GM18507 (cell line): ENCODE data around the gene HMCN2.

ENCODE experiments used
- DNase-seq: peaks from one replicate; pipeline ENCODE4 v3.0.0; 2011; ENCODE audit warnings: low read depth; ENCODE audit not compliant: insufficient read length; ENCODE audit errors: extremely low spot score
- FAIRE-seq: peaks from 2 replicates; lab custom pipeline; 2011; peaks lifted over from hg19 to GRCh38; lab: Jason Lieb, UNC

HMCN2 gene

GRCh38 chr9:130352081-130352480 is 86.5 kb downstream of the HMCN2 start:
- FAIRE-seq: peak; percentile 42
- DNase-seq: no peak

- DNase-seq (no peak), FAIRE-seq (no peak)
Observed at GRCh38 chr9:130352586-130353285, 87.2 kb downstream of the HMCN2 start.

GRCh38 chr9:130354378-130354777 is 88.8 kb downstream of the HMCN2 start:
- no peak for DNase-seq
- FAIRE-seq: no peak

GRCh38 chr9:130354806-130355205 is 89.2 kb downstream of the HMCN2 start:
- DNase-seq (no peak), FAIRE-seq (no peak)

GRCh38 chr9:130356033-130356432 is 90.5 kb downstream of the HMCN2 start:
- FAIRE-seq (no peak), DNase-seq (no peak)

GRCh38 chr9:130356877-130357584 is 91.5 kb downstream of the HMCN2 start:
- DNase-seq (no peak), FAIRE-seq (no peak)

- no peak for FAIRE-seq
- no peak for DNase-seq
Observed at GRCh38 chr9:130358928-130359327, 93.4 kb downstream of the HMCN2 start.

- no peak for FAIRE-seq
- no peak for DNase-seq
Observed at GRCh38 chr9:130359819-130360218, 94.3 kb downstream of the HMCN2 start.

- FAIRE-seq (no peak), DNase-seq (no peak)
Observed at GRCh38 chr9:130360672-130361071, 95.1 kb downstream of the HMCN2 start.

GRCh38 chr9:130361873-130362362 is 96.4 kb downstream of the HMCN2 start:
- no peak for DNase-seq
- FAIRE-seq: no peak

- DNase-seq: no peak
- no peak for FAIRE-seq
Observed at GRCh38 chr9:130362691-130363090, 97.1 kb downstream of the HMCN2 start.

GRCh38 chr9:130363755-130364404 is 98.3 kb downstream of the HMCN2 start:
- no peak for FAIRE-seq

GRCh38 chr9:130364619-130365322 is 99.2 kb downstream of the HMCN2 start:
- no peak for FAIRE-seq
- no peak for DNase-seq

More at GRCh38 chr9:130363755-130364404, 98.3 kb downstream of the HMCN2 start:
- DNase-seq: no peak

- FAIRE-seq: no peak
- no peak for DNase-seq
Observed at GRCh38 chr9:130365323-130365721, 99.8 kb downstream of the HMCN2 start.

- FAIRE-seq: no peak
Observed at GRCh38 chr9:130366072-130366471, 100.5 kb downstream of the HMCN2 start.

GRCh38 chr9:130366888-130367550 is 101.5 kb downstream of the HMCN2 start:
- FAIRE-seq: no peak
- DNase-seq: no peak

More at GRCh38 chr9:130366072-130366471, 100.5 kb downstream of the HMCN2 start:
- DNase-seq: no peak

GRCh38 chr9:130368631-130369103 is 103.1 kb downstream of the HMCN2 start:
- DNase-seq: no peak
- FAIRE-seq: no peak

- FAIRE-seq (no peak), DNase-seq (no peak)
Observed at GRCh38 chr9:130370226-130370625, 104.7 kb downstream of the HMCN2 start.
